Measurements from ENCODE around the gene HOXD4.

The HOXD4 gene

GRCh38 chr2:176170602-176171305, 19.4 kb downstream of the HOXD4 start:
- DNase-seq (ENCODE audit: low read depth in 2 of 2), result no peak

GRCh38 chr2:176171351-176172006, 20.1 kb downstream of the HOXD4 start:
- DNase-seq (ENCODE audit: low read depth in 2 of 2), result no peak

- no peak for DNase-seq (ENCODE audit: low read depth in 2 of 2)
These were observed 20.9 kb downstream of the HOXD4 start for GRCh38 chr2:176172007-176172894.

- DNase-seq (ENCODE audit: low read depth in 2 of 2), result no peak
These were observed 21.7 kb downstream of the HOXD4 start for GRCh38 chr2:176172895-176173566.

GRCh38 chr2:176173567-176174381, 22.4 kb downstream of the HOXD4 start:
- no peak for DNase-seq (ENCODE audit: low read depth in 2 of 2)

GRCh38 chr2:176174382-176174823, 23.1 kb downstream of the HOXD4 start:
- DNase-seq (ENCODE audit: low read depth in 2 of 2), result no peak

GRCh38 chr2:176174824-176175708, 23.7 kb downstream of the HOXD4 start:
- no peak for DNase-seq (ENCODE audit: low read depth in 2 of 2)

GRCh38 chr2:176175709-176176607, 24.6 kb downstream of the HOXD4 start:
- no peak for DNase-seq (ENCODE audit: low read depth in 2 of 2)

GRCh38 chr2:176177580-176178037, 26.3 kb downstream of the HOXD4 start:
- DNase-seq (ENCODE audit: low read depth in 2 of 2), result no peak

GRCh38 chr2:176178038-176178756, 26.8 kb downstream of the HOXD4 start:
- DNase-seq (ENCODE audit: low read depth in 2 of 2), result no peak

- no peak for DNase-seq (ENCODE audit: low read depth in 2 of 2)
These were observed 27.5 kb downstream of the HOXD4 start for GRCh38 chr2:176178757-176179295.

GRCh38 chr2:176181551-176181950, 30.2 kb downstream of the HOXD4 start:
- no peak for DNase-seq (ENCODE audit: low read depth in 2 of 2)

- DNase-seq (ENCODE audit: low read depth in 2 of 2), result no peak
These were observed 31.3 kb downstream of the HOXD4 start for GRCh38 chr2:176182671-176183070.

- DNase-seq (ENCODE audit: low read depth in 2 of 2), result no peak
These were observed 33.4 kb downstream of the HOXD4 start for GRCh38 chr2:176184749-176185148.

- DNase-seq (ENCODE audit: low read depth in 2 of 2), result no peak
These were observed 34.7 kb downstream of the HOXD4 start for GRCh38 chr2:176186024-176186423.

- DNase-seq (ENCODE audit: low read depth in 2 of 2), result no peak
These were observed 36.0 kb downstream of the HOXD4 start for GRCh38 chr2:176187200-176187898.
